ENCODE data around the gene KRTAP19-2.
"Not testable (repeated sequence)": the region's sequence is repeated elsewhere in the genome, so short reads cannot be mapped to it uniquely, and the experiment has no call there.

Gene KRTAP19-2, protein sequence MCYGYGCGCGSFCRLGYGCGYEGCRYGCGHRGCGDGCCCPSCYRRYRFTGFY

DNA sequence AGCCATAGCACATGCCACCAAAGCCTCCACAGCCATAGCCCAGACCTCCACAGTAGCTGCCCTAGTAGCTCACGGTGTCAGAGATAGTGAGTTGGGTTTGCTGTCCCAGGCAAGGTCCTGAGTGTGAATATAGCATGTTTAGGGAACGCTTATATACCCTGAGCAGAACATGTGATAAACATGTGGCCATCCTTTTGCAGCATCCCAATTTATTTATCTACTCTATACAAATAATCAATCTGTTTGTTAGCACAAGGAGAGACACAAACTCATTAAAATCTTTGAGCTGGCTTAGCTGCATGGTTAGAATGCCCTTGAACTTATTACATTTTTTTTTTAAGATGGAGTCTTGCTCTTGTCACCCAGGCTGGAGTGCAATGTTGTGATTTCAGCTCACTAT lies at the start of gene KRTAP19-2:
Gene KRTAP19-2, minus strand, starts transcription at position 101 of the 400 bp plus-strand sequence. Its CDS starts 88 bp downstream, at position 13.
- DNase-seq = no peak

DNA sequence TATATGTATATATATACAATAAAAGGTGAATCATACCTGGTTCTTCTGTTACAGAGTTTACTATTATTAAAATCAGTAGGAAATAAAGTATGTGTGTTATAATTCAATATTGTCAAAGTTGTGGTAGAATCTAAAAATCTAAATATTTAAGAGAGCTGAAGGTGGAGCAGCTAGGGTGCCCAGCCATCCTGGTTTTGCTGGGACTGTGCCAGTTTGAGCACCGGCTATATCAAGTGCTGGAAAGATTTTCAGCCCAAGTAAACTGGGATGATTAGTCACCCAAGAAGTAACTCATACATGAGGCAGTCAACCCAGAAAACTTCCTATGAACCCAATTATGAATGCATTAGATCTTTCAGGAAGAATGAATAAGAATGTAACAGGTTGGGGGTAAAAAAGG lies 31.6 kb upstream of the KRTAP19-2 start:
- DNase-seq = no peak

DNA sequence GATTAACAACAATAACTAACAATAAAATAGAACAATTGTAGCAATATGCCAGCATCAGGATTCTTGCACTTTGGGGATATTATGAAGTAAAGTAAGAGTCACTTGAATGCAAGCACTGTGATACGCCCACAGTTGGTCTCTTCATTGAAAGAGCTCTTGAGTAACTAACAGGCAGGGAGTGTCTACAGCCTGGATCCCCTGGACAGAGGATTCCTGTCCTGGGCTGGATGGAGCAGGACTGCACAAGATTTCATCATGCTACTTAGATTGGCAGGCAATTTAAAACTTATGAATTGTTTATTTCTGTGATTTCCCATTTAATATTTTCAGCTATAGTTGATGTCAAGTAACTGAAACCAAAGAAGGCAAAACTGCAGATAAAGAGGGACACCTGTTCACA lies 28.4 kb upstream of the KRTAP19-2 start:
- DNase-seq = no peak

DNA sequence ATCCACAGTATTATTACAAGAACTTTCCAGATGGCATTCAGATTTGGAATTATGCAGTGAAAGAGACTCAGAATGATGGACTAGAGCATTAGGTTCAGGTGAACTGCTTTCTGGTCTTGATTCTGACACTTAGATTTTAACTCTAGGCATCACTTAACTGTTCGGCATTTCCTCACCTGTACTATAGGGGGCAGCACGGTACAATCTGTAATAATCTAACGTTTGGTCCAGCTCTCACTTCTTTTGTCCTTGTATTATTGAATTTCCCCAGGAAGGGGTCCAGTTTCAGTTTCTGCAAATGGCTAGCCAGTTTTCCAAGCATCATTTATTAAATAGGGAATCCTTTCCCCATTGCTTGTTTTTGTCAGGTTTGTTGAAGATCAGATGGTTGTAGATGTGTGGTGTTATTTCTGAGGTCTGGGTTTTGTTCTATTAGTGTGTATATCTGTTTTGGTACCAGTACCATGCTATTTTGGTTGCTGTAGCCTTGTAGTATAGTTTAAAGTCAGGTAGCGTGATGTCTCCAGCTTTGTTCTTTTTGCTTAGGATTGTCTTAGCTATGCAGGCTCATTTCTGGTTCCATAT lies 18.5 kb upstream of the KRTAP19-2 start:
- DNase-seq = not testable (repeated sequence)

DNA sequence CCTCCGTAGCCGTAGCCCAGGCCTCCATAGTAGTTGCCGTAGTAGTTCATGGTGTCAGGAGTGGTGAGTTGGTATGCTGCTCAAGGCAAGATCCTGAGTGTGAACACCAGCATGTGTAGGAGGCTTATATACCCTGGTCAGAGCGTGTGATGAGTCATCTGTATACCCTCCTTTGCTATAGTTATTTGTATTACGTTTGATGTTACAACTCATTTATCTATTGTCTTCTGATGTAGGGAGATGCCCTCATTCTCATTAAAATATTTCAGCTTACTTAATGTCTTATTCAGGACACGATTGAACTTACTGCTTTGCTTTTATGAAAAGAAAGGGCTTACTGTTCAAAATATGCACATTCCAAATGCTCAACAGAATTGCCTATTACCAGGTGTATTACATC lies 14.8 kb upstream of the KRTAP19-2 start, which contains the start of gene KRTAP19-5:
Gene KRTAP19-5, minus strand, starts transcription at position 101 of the 400 bp plus-strand sequence. Its CDS starts 51 bp downstream, at position 50.
- DNase-seq = no peak

DNA sequence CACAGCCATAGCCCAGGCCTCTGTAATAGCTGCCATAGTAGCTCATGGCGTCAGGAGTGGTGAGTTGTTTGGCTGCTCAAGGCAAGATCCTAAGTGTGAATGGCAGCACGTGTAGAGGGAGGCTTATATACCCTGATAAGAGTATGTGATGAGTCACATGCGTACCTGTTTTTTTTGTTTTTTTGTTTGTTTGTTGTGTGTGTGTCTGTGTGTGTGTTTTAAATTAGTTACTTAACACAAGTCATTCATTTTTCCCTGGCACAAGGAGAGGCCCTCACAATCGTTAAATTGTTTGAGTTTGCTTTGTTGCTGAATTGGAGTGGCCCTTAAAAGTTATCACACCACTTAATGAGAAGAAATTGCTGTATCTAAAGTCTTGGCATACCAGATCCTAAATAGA lies 9.8 kb upstream of the KRTAP19-2 start, which contains the start of gene KRTAP19-4:
Gene KRTAP19-4, minus strand, starts transcription at position 101 of the 400 bp plus-strand sequence. Its CDS starts 55 bp downstream, at position 46.
- no peak for DNase-seq

DNA sequence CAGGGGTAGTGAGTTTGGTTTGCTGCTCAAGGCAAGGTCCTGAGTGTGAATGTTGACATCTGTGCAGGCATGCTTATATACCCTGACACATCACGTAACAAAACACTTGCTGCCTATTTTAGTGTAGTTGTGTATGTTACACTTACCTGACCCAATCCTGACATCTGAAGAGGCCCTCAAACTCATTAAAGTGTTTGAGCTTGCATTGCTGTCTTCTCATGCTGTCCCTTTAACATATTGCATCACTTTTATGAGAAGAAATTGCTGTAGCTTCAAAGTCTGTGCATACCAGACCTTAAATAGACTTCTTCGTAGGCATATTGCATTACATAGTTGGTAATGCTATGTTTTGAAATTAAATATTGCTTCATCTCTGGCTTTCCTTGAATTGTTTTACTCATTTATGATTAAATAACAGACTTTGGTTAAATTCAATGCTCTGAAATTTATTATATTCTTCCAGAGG lies 4.8 kb upstream of the KRTAP19-2 start, which contains the start of gene KRTAP19-3:
Gene KRTAP19-3, minus strand, starts transcription at position 51 of the 466 bp plus-strand sequence. CDS start 56 bp downstream, outside the sequence.
- DNase-seq = no peak

DNA sequence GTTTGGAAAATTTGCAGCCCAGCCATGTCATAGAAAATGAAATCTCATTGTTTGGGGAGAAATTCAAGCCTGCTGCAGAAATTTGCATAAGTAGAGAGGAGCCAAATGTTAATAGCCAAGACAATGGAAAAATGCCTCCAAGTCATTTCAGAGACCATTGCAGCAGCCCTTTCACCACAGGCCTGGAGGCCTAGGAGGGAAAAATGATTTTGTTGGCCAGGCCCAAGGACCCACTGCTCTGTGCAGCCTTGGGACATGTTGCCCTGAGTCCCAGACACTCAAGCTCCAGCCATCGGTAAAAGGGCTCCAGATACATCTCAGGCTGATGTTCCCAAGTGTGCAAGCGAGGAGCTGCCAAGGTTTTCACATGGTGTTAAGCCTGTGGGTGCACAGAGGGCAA lies 1.1 kb downstream of the KRTAP19-2 start:
- DNase-seq = no peak

DNA sequence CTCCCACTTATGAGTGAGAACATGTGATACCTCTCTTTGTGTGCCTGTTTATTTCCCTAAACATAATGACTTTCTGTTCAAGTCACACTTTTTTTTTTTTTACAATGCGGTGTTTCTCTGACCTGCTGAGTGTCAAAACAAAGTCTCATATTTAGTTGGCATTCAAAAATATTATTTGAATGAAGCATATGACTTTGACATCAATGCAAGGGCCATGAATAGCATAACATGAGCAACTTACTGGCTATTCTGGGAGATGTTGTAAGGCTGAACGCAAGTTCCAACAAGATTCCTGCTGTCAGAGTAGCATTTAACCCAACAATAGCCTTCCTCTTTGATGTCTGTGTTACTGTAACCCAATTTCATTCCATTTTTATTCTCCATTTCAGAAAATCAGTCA lies 5.1 kb downstream of the KRTAP19-2 start:
- DNase-seq = no peak

DNA sequence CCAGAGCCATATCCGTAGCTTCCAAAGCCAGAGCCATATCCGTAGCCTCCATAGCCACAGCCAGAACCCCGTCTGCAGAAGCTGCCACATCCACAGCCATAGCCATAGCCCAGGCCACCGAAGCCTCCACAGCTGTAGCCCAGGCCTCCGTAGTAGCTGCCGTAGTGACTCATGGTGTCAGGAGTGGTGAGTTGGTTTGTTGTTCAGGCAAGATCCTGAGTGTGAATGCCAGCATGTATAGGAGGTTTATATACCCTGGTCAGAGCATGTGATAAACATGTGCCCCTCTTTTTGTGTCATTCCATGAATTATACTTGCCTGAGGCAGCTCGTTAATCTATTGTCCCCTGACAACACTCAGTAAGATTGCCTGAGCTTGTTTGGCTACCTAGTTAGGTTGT lies 7.1 kb downstream of the KRTAP19-2 start, which contains the start of gene KRTAP19-1:
Gene KRTAP19-1, minus strand, starts transcription at position 223 of the 400 bp plus-strand sequence. Its CDS starts 50 bp downstream, at position 173.
- no peak for DNase-seq

DNA sequence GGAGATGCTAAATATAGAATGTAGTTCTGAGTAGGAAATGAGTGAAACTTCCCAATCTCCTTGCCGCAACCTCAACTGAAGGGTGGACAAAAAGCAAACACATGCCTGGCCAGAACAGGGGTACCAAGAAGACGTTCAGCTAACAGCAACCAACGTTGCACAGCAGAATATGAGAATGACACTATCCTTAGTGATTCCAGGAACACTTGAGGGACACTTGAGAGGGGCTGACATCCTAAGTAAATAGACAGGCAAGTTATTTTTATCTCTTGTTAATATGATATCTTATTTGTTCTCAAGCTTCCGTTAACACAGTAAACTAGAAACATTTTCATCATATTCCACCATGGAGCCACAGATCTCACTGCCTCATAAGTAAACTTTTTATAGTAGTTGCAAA lies 8.0 kb downstream of the KRTAP19-2 start:
- no peak for DNase-seq

DNA sequence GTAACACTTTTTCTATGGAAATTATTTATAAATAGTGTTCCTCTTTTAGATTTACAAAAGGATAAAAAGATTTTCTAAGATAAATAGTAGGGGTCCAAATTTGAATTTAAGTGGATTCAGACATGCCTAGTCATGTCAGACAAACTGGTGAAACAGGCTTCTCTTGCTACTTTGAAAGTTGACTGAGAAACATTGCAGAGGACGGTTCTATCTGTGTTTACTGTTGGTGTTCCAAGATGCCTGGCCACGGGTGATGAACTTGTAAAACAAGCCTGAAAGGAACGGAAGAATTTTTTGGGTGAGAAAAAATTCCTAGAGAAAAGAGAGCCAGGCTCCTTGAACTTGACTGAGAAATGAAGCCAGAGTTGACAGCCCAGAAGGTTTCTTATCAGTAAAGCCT lies 9.2 kb downstream of the KRTAP19-2 start:
- no peak for DNase-seq

DNA sequence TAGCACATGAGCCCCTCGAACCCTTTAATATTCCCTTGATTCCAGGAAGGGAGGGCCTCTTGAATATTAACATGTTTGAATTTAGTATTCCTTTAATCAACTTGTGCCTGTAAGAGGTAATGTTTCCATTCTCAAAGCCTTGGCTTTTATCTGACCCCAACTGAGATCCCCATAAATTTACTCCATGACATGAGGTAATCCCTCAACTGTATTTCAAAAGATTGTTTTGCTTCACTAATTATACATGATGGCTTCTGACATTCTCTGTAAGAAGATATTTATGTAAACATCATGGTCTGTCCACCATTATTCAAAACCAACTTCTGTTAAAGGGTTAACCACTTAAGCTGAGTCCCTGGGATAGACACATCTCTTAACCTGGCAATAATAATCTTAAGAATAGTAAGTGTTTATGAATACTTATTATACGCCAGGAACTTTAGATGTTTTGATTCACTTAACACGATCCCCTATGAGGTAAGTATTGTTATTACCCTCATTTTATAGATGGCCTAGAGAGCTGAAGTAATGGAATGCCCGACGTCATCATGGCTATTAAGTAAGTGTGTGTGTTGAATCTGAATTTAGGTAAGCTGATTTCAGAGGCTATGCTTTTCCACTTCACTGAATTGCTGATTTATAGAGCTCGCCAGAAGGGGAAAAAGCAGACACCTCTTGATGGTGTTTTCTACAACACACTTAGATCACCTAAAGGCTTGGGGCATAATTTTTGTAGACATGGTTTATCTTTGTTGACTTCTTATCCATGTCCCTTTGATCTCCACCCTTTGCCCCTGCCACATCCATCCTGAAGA lies 18.1 kb downstream of the KRTAP19-2 start:
- DNase-seq = no peak

DNA sequence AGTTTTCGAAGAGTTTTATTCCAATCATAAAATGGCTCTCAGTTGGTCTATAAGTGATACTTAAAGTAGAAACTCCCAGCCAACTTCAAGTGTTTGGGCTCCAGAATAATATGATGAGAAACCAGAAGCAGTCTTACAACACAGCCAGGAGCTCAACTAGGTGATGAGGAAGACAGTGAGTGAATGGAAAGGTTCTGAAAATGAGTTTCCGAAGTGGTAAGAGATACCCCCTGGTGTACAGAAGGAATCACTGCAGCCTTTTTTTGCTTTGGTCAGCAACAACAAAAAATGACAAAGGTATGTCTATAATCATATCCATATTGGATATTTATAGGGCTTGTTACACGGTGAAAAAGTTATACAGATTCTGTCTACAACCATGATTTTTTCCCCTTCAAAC lies 23.5 kb downstream of the KRTAP19-2 start:
- no peak for DNase-seq

DNA sequence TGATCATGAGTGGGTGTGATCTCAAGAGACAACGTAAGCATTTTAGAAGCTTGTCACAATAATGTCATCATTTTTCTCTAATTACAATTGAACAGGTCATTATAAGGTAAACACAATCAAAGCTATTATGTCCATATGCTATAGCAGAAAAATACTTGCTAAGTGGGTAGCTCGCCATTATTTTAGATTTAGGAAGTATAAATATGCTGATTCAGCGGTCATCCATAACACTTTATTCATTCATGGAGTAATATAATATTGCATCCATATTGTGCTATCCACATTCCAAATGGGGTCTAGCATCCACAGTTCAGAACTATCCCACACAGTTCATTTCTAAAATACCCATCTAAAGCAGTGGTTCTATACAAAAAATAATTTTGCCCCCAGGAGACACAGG lies 38.7 kb downstream of the KRTAP19-2 start:
- DNase-seq = no peak

DNA sequence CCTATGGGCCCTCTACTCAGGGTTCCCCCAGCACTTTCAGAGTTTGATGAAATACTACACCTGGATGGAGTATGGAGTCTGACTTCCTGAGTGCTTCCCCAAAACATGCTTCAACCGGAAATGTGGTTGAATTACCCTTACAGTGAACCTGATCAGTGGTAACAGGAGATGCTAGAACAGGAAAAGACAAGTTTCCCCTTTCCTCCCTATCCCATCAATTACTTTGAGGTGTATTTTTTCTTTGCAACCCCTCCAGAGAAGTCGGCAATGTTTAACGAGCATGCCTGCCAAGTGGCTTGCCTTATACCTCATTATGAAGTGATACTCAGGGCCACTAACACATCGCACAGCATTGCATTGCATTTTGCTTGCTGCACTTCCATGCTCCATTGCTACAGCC lies 40.2 kb downstream of the KRTAP19-2 start:
- DNase-seq = no peak

DNA sequence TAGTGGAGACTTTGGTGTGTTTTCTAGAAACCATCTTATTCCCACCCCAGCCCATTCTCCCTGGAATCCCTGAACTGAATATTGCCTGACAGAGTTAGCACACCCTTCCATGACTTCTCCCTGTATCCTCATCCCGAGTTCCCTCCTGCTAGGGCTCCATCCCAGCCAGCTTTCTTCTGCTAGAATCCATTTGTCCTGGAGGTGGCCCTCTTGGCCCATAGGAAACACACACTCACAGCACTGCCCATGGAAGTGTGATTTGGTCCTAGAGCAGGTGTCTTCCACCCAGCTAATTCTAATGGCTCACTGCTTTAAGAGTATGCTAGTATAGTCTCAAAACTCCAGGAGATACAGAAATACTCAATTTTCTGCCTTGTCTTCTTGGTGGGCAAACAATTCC lies 43.0 kb downstream of the KRTAP19-2 start:
- DNase-seq = no peak

DNA sequence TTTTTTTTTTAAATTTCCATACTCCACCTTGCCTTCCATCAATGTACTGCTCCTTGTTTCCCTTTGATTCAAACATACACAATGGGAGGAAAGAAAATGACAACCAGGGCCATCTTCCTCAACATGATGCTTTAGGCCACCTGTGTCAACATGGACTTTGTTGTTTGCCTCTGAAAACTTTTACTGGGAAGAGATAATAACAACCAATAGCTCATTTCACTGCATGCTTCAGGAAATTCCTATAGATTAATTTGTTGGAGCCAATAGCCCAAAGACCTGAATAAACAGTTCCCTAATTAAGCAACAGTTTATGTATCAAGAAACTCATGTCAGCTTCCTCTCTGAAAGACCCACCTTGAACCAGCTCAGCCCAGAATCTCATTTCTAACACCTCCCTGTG lies 44.0 kb downstream of the KRTAP19-2 start:
- no peak for DNase-seq

DNA sequence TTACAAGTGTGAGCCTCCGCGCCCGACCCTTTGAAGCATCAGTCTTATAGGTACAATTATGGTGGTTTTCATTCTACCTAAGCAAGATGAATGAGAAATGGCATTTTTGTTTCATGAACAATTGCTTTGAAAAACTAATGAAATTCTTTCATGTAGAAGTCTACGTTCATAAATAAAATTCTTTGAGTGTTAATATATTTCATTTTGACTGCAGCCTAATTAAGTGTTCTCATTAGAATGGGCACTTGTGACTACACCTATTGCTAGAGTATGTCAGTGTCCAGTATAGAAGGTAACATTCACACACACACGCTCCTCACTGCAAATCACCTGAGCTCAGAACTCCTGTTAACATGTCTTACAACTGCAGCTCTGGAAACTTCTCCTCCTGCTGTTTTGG lies 47.3 kb downstream of the KRTAP19-2 start, which contains the start of gene KRTAP15-1:
Gene KRTAP15-1, plus strand, starts transcription at position 301 of the 400 bp plus-strand sequence. Its CDS starts 53 bp downstream, at position 354.
- no peak for DNase-seq

Measured in NCI-H187 (cell line).